IMR-90 (cell line): ENCODE measurements around the gene MYADML2.

Experiments
- BHLHE40 ChIP-seq: fragments of 150-350 bp; IDR thresholded peaks from 2 replicates; pipeline ENCODE4 v1.6.1; 2016; ENCODE audit warnings: mild to moderate bottlenecking, low read depth, low read length
- CHD1 ChIP-seq: IDR thresholded peaks from 2 replicates; pipeline ENCODE4 v1.6.1; 2012; ENCODE audit warnings: low read depth, low read length, improper control_type of control experiment
- CTCF ChIP-seq: conservative IDR thresholded peaks from 2 replicates; pipeline ENCODE4 v1.5.1; 2012; ENCODE audit warnings: mild to moderate bottlenecking, low read depth, low read length, improper control_type of control experiment
- ELK1 ChIP-seq: fragments of 150-350 bp; IDR thresholded peaks from 2 replicates; pipeline ENCODE4 v1.6.1; 2016; ENCODE audit warnings: low read depth, mild to moderate bottlenecking, low read length, moderate library complexity, borderline replicate concordance
- FOS ChIP-seq: fragments of 150-350 bp; IDR thresholded peaks from 2 replicates; pipeline ENCODE4 v1.6.1; 2016; ENCODE audit warnings: low read depth, low read length
- MAFK ChIP-seq: IDR thresholded peaks from 2 replicates; pipeline ENCODE4 v1.6.1; 2012; ENCODE audit warnings: low read depth, low read length, improper control_type of control experiment
- MAZ ChIP-seq: IDR thresholded peaks from 2 replicates; pipeline ENCODE4 v1.6.1; 2012; ENCODE audit warnings: low read depth, mild to moderate bottlenecking, low read length, improper control_type of control experiment, moderate library complexity, borderline replicate concordance
- MXI1 ChIP-seq: IDR thresholded peaks from 2 replicates; pipeline ENCODE4 v1.6.1; 2012; ENCODE audit warnings: low read depth, mild to moderate bottlenecking, low read length, moderate library complexity, borderline replicate concordance
- NFE2L2 ChIP-seq: fragments of 150-350 bp; IDR thresholded peaks from 2 replicates; pipeline ENCODE4 v1.6.1; 2016; ENCODE audit warnings: low read depth, mild to moderate bottlenecking, low read length
- POLR2A ChIP-seq: IDR thresholded peaks from 2 replicates; pipeline ENCODE4 v1.6.1; 2012; ENCODE audit warnings: mild to moderate bottlenecking, low read depth, low read length
- RAD21 ChIP-seq: IDR thresholded peaks from 2 replicates; pipeline ENCODE4 v1.6.1; 2012; ENCODE audit warnings: low read length, improper control_type of control experiment
- RFX5 ChIP-seq: IDR thresholded peaks from 2 replicates; pipeline ENCODE4 v1.8.0; 2012; ENCODE audit warnings: low read depth, mild to moderate bottlenecking, low read length, moderate library complexity
- SMC3 ChIP-seq: fragments of 150-350 bp; IDR thresholded peaks from 2 replicates; pipeline ENCODE4 v1.6.1; 2016; ENCODE audit warnings: low read depth, mild to moderate bottlenecking, antibody characterized with exemption, low read length, moderate library complexity
- USF2 ChIP-seq: fragments of 150-350 bp; IDR thresholded peaks from 2 replicates; pipeline ENCODE4 v1.6.1; 2017; ENCODE audit warnings: mild to moderate bottlenecking, antibody characterized with exemption, low read length, low read depth

GRCh38 chr17:81952792-81953228, 5.8 kb upstream of the MYADML2 start:
- TF ChIP-seq CTCF (no peak), POLR2A (no peak), FOS (no peak), SMC3 (no peak), MXI1 (no peak), MAZ (no peak), USF2 (no peak), CHD1 (no peak), RAD21 (no peak), BHLHE40 (no peak), ELK1 (no peak), MAFK (no peak), NFE2L2 (no peak), RFX5 (no peak)
